OCI-LY1 (cell line): ENCODE results near the gene CELSR1.

Source experiments
- EZH2 ChIP-seq: fragments of 200-600 bp; sonication (generic), shearing (Covaris generic); IDR thresholded peaks from 2 replicates; pipeline ENCODE4 v1.8.0; 2017; ENCODE audit warnings: borderline replicate concordance, mixed run types, mild to moderate bottlenecking, antibody characterized with exemption, low read length, moderate library complexity, mixed read lengths
- TF ChIP-seq, protein P1 (sequence below): fragments of 200-600 bp; sonication (generic), shearing (Covaris generic); IDR thresholded peaks from 2 replicates; pipeline ENCODE4 v1.5.1; 2017; ENCODE audit warnings: mild to moderate bottlenecking, antibody characterized with exemption, low read length, moderate library complexity, mixed read lengths

- TF ChIP-seq, protein P1, sequence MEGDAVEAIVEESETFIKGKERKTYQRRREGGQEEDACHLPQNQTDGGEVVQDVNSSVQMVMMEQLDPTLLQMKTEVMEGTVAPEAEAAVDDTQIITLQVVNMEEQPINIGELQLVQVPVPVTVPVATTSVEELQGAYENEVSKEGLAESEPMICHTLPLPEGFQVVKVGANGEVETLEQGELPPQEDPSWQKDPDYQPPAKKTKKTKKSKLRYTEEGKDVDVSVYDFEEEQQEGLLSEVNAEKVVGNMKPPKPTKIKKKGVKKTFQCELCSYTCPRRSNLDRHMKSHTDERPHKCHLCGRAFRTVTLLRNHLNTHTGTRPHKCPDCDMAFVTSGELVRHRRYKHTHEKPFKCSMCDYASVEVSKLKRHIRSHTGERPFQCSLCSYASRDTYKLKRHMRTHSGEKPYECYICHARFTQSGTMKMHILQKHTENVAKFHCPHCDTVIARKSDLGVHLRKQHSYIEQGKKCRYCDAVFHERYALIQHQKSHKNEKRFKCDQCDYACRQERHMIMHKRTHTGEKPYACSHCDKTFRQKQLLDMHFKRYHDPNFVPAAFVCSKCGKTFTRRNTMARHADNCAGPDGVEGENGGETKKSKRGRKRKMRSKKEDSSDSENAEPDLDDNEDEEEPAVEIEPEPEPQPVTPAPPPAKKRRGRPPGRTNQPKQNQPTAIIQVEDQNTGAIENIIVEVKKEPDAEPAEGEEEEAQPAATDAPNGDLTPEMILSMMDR, result no peak
- TF ChIP-seq EZH2, result no peak
Measured at GRCh38 chr22:46537225-46537945, at the start of gene CELSR1.
